Liver (tissue), 9 donors: Measurements from ENCODE around the gene HYOU1. TPM values are rescaled to one million over a fixed set of nuclear protein-coding genes. Genes with fewer than 3 reads are reported as not detected.

Experiments
- DNase-seq: peaks from one replicate; pipeline ENCODE4 v3.0.0-alpha.2; 2017; ENCODE audit warnings: low spot score
- H3K27ac ChIP-seq, 2 donors: one replicate each; pipeline ENCODE4 v1.7.0; 2013; ENCODE audit warnings: inconsistent platforms in 2 of 2, low read length in 2 of 2, control low read depth in 1 of 2, low read depth in 1 of 2, mild to moderate bottlenecking in 1 of 2
- H3K27me3 ChIP-seq, 4 donors: one replicate each; pipeline versions ENCODE4 v1.6.1 to v1.7.0; 2013; ENCODE audit warnings: low read length in 3 of 4, inconsistent platforms in 1 of 4, mild to moderate bottlenecking in 1 of 4, moderate library complexity in 1 of 4; ENCODE audit not compliant: control insufficient read depth in 4 of 4, insufficient read depth in 4 of 4
- H3K36me3 ChIP-seq, 4 donors: one replicate each; pipeline versions ENCODE4 v1.6.1 to v1.7.0; 2013; ENCODE audit warnings: low read length in 3 of 4, mild to moderate bottlenecking in 3 of 4, low read depth in 1 of 4, moderate library complexity in 1 of 4; ENCODE audit not compliant: control insufficient read depth in 4 of 4, insufficient read depth in 3 of 4
- H3K4me1 ChIP-seq, 4 donors: one replicate each; pipeline versions ENCODE4 v1.6.1 to v1.7.0; 2013; ENCODE audit warnings: low read length in 3 of 4, mild to moderate bottlenecking in 3 of 4, moderate library complexity in 1 of 4; ENCODE audit not compliant: control insufficient read depth in 4 of 4, insufficient read depth in 4 of 4
- H3K4me3 ChIP-seq, 3 donors: one replicate each; pipeline versions ENCODE4 v1.6.1 to v1.7.0; 2013; ENCODE audit warnings: low read length in 3 of 3, control low read depth in 1 of 3, low read depth in 1 of 3, mild to moderate bottlenecking in 1 of 3
- H3K9ac ChIP-seq, 2 donors: one replicate each; pipeline ENCODE4 v1.7.0; 2013; ENCODE audit warnings: low read length in 2 of 2, mild to moderate bottlenecking in 2 of 2, moderate library complexity in 2 of 2, control low read depth in 1 of 2, low read depth in 1 of 2
- H3K9me3 ChIP-seq, 4 donors: one replicate each; pipeline versions ENCODE4 v1.6.1 to v1.7.0; 2013; ENCODE audit warnings: low read length in 3 of 4; ENCODE audit not compliant: control insufficient read depth in 4 of 4
- EGR1 ChIP-seq, 2 donors: IDR thresholded peaks; 2 replicates each; pipeline ENCODE4 v1.6.1; 2016 to 2018; ENCODE audit warnings: antibody characterized with exemption in 2 of 2, low read depth in 2 of 2
- FOXA1 ChIP-seq: IDR thresholded peaks from 2 replicates; pipeline ENCODE4 v1.6.1; 2016; ENCODE audit warnings: antibody characterized with exemption
- FOXA2 ChIP-seq: IDR thresholded peaks from 2 replicates; pipeline ENCODE4 v1.6.1; 2016; ENCODE audit warnings: antibody characterized with exemption
- GABPA ChIP-seq, 2 donors: IDR thresholded peaks in 1 of 2; conservative IDR thresholded peaks in 1 of 2; 2 replicates each; pipeline ENCODE4 v1.6.1; 2016; ENCODE audit warnings: antibody characterized with exemption in 2 of 2, mild to moderate bottlenecking in 1 of 2, moderate library complexity in 1 of 2
- HNF4A ChIP-seq, 2 donors: conservative IDR thresholded peaks; 2 replicates each; pipeline ENCODE4 v1.6.1; 2016; ENCODE audit warnings: antibody characterized with exemption in 2 of 2, mild to moderate bottlenecking in 2 of 2
- HNF4G ChIP-seq: IDR thresholded peaks from 2 replicates; pipeline ENCODE4 v1.6.1; 2016; ENCODE audit warnings: antibody characterized with exemption
- JUND ChIP-seq, 2 donors: IDR thresholded peaks; 2 replicates each; pipeline ENCODE4 v1.6.1; 2016; ENCODE audit warnings: antibody characterized with exemption in 2 of 2
- NR2F2 ChIP-seq: IDR thresholded peaks from 2 replicates; pipeline ENCODE4 v1.6.1; 2016; ENCODE audit warnings: antibody characterized with exemption
- RAD21 ChIP-seq, 2 donors: IDR thresholded peaks; 2 replicates each; pipeline ENCODE4 v1.6.1; 2016; ENCODE audit warnings: antibody characterized with exemption in 2 of 2, mild to moderate bottlenecking in 2 of 2
- RXRA ChIP-seq, 2 donors: IDR thresholded peaks; 2 replicates each; pipeline ENCODE4 v1.6.1; 2017 to 2018; ENCODE audit warnings: antibody characterized with exemption in 2 of 2, mild to moderate bottlenecking in 1 of 2
- SP1 ChIP-seq: IDR thresholded peaks from 2 replicates; pipeline ENCODE4 v1.6.1; 2018; ENCODE audit warnings: antibody characterized with exemption, mild to moderate bottlenecking
- TAF1 ChIP-seq: conservative IDR thresholded peaks from 2 replicates; pipeline ENCODE4 v1.6.1; 2016; ENCODE audit warnings: antibody characterized with exemption, mild to moderate bottlenecking
- YY1 ChIP-seq: IDR thresholded peaks from 2 replicates; pipeline ENCODE4 v1.6.1; 2016; ENCODE audit warnings: antibody characterized with exemption, mild to moderate bottlenecking
- WGBS: extraction: QIAGEN DNeasy Blood & Tissue Kit; methylation state at CpG from one replicate; pipeline ENCODE4 v1.1.7; 2013; 5-methylcytosine and 5-hydroxymethylcytosine counted together
- polyA plus RNA-seq, 2 donors: library from polyadenylated mRNA; stranded (reverse) in 1 of 2; unstranded in 1 of 2; fragments of 200-250 nt in 1 of 2; fragments of >200 nt in 1 of 2; fragmentation: Nextera tagmentation in 1 of 2; extraction: Ambion mirVana in 1 of 2; gene quantifications; one replicate each; pipeline versions ENCODE4 v1.2.1 to v1.2.3, GENCODE V29; 2013 to 2015
- total RNA-seq, 2 donors: library from RNA; depleted of rRNA; stranded (reverse); fragments of >200 nt; gene quantifications; one replicate each; pipeline ENCODE4 v1.2.3, GENCODE V29; 2014
- TF ChIP-seq, protein P1 (sequence below): fragments of 150-350 bp; IDR thresholded peaks from 2 replicates; pipeline ENCODE4 v1.5.1; 2017; ENCODE audit warnings: improper control_type of control experiment, low read depth, low read length; ENCODE audit not compliant: missing input control
- TF ChIP-seq, protein P2 (sequence below): IDR thresholded peaks from 2 replicates; pipeline ENCODE4 v1.6.1; 2016; ENCODE audit warnings: antibody characterized with exemption
- TF ChIP-seq, protein P3 (sequence below): IDR thresholded peaks from 2 replicates; pipeline ENCODE4 v1.6.1; 2016; ENCODE audit warnings: antibody characterized with exemption
- TF ChIP-seq, protein P4 (sequence below): IDR thresholded peaks from 2 replicates; pipeline ENCODE4 v1.6.1; 2016; ENCODE audit warnings: antibody characterized with exemption
- donor health status: healthy.
- donor health status: healthy.
- donor health status: healthy.
- donor health status: healthy.
- donor health status: healthy.

The HYOU1 gene
- total and polyA plus RNA-seq, 4 donors, result 41.6 to 270 (median 119) TPM

DNA sequence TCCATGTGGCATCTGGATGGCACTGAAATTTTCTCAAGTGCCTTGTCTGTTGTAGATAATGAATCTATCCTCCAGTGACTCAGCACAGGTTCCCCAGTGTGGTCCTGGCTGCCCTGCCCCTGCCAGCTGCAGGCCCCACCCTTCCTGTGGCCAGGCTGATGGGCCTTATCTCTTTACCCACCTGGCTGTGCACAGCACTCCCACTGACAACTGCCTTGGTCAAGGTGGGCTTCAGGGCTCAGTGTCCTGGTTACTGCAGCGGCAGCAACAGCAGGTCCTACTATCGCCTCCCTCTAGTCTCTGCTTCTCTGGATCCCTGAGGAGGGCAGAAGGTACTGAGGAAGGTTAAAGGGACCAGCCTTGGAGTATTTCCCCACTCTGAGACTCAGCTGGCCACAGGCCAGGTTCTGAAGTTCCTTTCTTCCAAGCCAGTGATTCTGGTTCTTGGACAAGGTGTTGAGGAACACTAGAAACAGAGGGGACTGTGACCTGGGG is 30.8 kb upstream of the HYOU1 start:
- 94% methylated on average over 2 of the region's 2 CpGs for WGBS
- peak; percentile 91 for DNase-seq

DNA sequence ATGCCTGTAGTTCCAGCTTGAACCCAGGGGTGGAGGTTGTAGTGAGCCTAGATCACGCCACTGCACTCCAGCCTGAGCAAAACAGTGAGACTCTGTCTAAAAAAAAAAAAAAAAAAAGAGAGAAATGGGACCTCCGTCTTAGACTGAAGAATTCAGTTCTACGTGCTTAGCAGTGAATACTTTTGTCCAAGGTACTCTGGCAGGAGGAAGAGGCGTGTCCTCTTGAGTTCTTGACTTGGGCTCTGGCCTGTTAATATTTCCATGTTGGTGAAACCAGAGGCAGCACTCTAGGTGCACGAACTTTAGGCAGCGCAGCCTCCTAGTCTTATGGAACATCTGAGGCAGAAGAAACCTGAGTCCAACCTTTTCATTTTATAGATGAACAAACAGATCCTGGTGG is 30.1 kb upstream of the HYOU1 start:
- H3K4me3 ChIP-seq, result no peak overlapping the region
- H3K36me3 ChIP-seq, result peaks cover 0 to 6% (median 2%) of the 10 kb centered on the region in 4 donors
- H3K9me3 ChIP-seq, result no peaks in the 10 kb centered on the region
- no peak for DNase-seq
- H3K4me1 ChIP-seq, result peaks cover 5 to 17% (median 10%) of the 10 kb centered on the region in 4 donors
- 92% methylated on average over 6 of the region's 6 CpGs for WGBS
- no peak overlapping the region for H3K27ac ChIP-seq
- H3K9ac ChIP-seq, result no peak overlapping the region
- TF ChIP-seq HNF4G (no peak), JUND (IDR thresholded peaks at IDR 0.05) (no peak), RAD21 (IDR thresholded peaks at IDR 0.05) (no peak), FOXA2 (no peak), EGR1 (IDR thresholded peaks at IDR 0.05; ENCODE audit: low read depth in 2 of 2) (no peak), TAF1 (no peak), NR2F2 (no peak), YY1 (no peak), RXRA (IDR thresholded peaks at IDR 0.05) (no peak), HNF4A (conservative IDR thresholded peaks at IDR 0.05) (no peak), FOXA1 (no peak)
- TF ChIP-seq, protein P1, sequence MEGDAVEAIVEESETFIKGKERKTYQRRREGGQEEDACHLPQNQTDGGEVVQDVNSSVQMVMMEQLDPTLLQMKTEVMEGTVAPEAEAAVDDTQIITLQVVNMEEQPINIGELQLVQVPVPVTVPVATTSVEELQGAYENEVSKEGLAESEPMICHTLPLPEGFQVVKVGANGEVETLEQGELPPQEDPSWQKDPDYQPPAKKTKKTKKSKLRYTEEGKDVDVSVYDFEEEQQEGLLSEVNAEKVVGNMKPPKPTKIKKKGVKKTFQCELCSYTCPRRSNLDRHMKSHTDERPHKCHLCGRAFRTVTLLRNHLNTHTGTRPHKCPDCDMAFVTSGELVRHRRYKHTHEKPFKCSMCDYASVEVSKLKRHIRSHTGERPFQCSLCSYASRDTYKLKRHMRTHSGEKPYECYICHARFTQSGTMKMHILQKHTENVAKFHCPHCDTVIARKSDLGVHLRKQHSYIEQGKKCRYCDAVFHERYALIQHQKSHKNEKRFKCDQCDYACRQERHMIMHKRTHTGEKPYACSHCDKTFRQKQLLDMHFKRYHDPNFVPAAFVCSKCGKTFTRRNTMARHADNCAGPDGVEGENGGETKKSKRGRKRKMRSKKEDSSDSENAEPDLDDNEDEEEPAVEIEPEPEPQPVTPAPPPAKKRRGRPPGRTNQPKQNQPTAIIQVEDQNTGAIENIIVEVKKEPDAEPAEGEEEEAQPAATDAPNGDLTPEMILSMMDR, result no peak
- TF ChIP-seq, protein P2, sequence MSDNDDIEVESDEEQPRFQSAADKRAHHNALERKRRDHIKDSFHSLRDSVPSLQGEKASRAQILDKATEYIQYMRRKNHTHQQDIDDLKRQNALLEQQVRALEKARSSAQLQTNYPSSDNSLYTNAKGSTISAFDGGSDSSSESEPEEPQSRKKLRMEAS, result no peak
- TF ChIP-seq, protein P3, sequence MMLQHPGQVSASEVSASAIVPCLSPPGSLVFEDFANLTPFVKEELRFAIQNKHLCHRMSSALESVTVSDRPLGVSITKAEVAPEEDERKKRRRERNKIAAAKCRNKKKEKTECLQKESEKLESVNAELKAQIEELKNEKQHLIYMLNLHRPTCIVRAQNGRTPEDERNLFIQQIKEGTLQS, result no peak
- TF ChIP-seq, protein P4, sequence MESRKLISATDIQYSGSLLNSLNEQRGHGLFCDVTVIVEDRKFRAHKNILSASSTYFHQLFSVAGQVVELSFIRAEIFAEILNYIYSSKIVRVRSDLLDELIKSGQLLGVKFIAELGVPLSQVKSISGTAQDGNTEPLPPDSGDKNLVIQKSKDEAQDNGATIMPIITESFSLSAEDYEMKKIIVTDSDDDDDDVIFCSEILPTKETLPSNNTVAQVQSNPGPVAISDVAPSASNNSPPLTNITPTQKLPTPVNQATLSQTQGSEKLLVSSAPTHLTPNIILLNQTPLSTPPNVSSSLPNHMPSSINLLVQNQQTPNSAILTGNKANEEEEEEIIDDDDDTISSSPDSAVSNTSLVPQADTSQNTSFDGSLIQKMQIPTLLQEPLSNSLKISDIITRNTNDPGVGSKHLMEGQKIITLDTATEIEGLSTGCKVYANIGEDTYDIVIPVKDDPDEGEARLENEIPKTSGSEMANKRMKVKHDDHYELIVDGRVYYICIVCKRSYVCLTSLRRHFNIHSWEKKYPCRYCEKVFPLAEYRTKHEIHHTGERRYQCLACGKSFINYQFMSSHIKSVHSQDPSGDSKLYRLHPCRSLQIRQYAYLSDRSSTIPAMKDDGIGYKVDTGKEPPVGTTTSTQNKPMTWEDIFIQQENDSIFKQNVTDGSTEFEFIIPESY, result no peak
- no peaks in the 10 kb centered on the region for H3K27me3 ChIP-seq

More for the DNA sequence above, 30.8 kb upstream of the HYOU1 start:
- H3K27ac ChIP-seq, result no peak overlapping the region
- TF ChIP-seq, protein P1, result no peak
- TF ChIP-seq, protein P4, result no peak
- TF ChIP-seq GABPA (IDR thresholded peaks at IDR 0.05 in 1 of 2, conservative IDR thresholded peaks at IDR 0.05 in 1 of 2), result no peak
- TF ChIP-seq RAD21 (IDR thresholded peaks at IDR 0.05), result no peak
- TF ChIP-seq FOXA1, result no peak
- TF ChIP-seq, protein P2, result no peak
- TF ChIP-seq RXRA (IDR thresholded peaks at IDR 0.05), result no peak
- TF ChIP-seq HNF4A (conservative IDR thresholded peaks at IDR 0.05), result no peak
- no peak for TF ChIP-seq NR2F2
- TF ChIP-seq JUND (IDR thresholded peaks at IDR 0.05), result no peak
- TF ChIP-seq EGR1 (IDR thresholded peaks at IDR 0.05; ENCODE audit: low read depth in 2 of 2), result no peak
- TF ChIP-seq, protein P3, result no peak
- no peak for TF ChIP-seq SP1
- TF ChIP-seq YY1, result no peak
- no peak overlapping the region for H3K9ac ChIP-seq
- peaks cover 5 to 19% (median 10%) of the 10 kb centered on the region in 4 donors for H3K4me1 ChIP-seq
- H3K4me3 ChIP-seq, result no peak overlapping the region
- no peaks in the 10 kb centered on the region for H3K27me3 ChIP-seq
- peaks cover 0 to 6% (median under 1%) of the 10 kb centered on the region in 4 donors for H3K36me3 ChIP-seq
- no peaks in the 10 kb centered on the region for H3K9me3 ChIP-seq
